ENCODE data around the gene WASHC3. TPM values are rescaled to one million over a fixed set of nuclear protein-coding genes. Genes with fewer than 3 reads are reported as not detected.
A peak's percentile ranks its signal among the peaks of the same experiment; 100 is the strongest.
"Not testable (repeated sequence)": the region's sequence is repeated elsewhere in the genome, so short reads cannot be mapped to it uniquely, and the experiment has no call there.

The WASHC3 gene
- 10 to 100 TPM; 53.8 to 63.0 (median 58.2) TPM for polyA plus RNA-seq (ENCODE audit: insufficient read length in 4 of 4)

- DNase-seq (ENCODE audit: low read depth in 4 of 4, low spot score in 3 of 4): peak; percentile 82 to 94 (median 93)
These were observed at the start of gene WASHC3 for GRCh38 chr12:102061560-102062418. WASHC3 (minus strand) TSS chr12:102061991; CDS start chr12:102061962, 29 bp downstream.

- no peak for DNase-seq (ENCODE audit: low read depth in 4 of 4, low spot score in 3 of 4)
These were observed 49.0 kb upstream of the WASHC3 start for GRCh38 chr12:102110782-102111181.

- no peak for DNase-seq (ENCODE audit: low read depth in 4 of 4, low spot score in 3 of 4)
These were observed 46.2 kb upstream of the WASHC3 start for GRCh38 chr12:102107970-102108369.

- no peak for DNase-seq (ENCODE audit: low read depth in 4 of 4, low spot score in 3 of 4)
These were observed 45.1 kb upstream of the WASHC3 start for GRCh38 chr12:102106905-102107304.

GRCh38 chr12:102096855-102097254 is 35.1 kb upstream of the WASHC3 start:
- no peak for DNase-seq (ENCODE audit: low read depth in 4 of 4, low spot score in 3 of 4)

- DNase-seq (ENCODE audit: low read depth in 4 of 4, low spot score in 3 of 4): peak in 1 of 4 donors; percentile 4
These were observed 34.0 kb upstream of the WASHC3 start for GRCh38 chr12:102095677-102096263.

GRCh38 chr12:102093319-102093718 is 31.5 kb upstream of the WASHC3 start:
- no peak for DNase-seq (ENCODE audit: low read depth in 4 of 4, low spot score in 3 of 4)

- DNase-seq (ENCODE audit: low read depth in 4 of 4, low spot score in 3 of 4): not testable (repeated sequence)
These were observed 27.5 kb upstream of the WASHC3 start for GRCh38 chr12:102089228-102089835.

GRCh38 chr12:102080842-102081241 is 19.1 kb upstream of the WASHC3 start:
- no peak for DNase-seq (ENCODE audit: low read depth in 4 of 4, low spot score in 3 of 4)

GRCh38 chr12:102072092-102072491 is 10.3 kb upstream of the WASHC3 start:
- not testable (repeated sequence) for DNase-seq (ENCODE audit: low read depth in 4 of 4, low spot score in 3 of 4)

GRCh38 chr12:102069707-102070106 is 7.9 kb upstream of the WASHC3 start:
- DNase-seq (ENCODE audit: low read depth in 4 of 4, low spot score in 3 of 4): no peak

GRCh38 chr12:102067574-102068258 is 5.9 kb upstream of the WASHC3 start:
- DNase-seq (ENCODE audit: low read depth in 4 of 4, low spot score in 3 of 4): no peak

- no peak for DNase-seq (ENCODE audit: low read depth in 4 of 4, low spot score in 3 of 4)
These were observed 2.7 kb upstream of the WASHC3 start for GRCh38 chr12:102064476-102064875.

- DNase-seq (ENCODE audit: low read depth in 4 of 4, low spot score in 3 of 4): no peak
These were observed 1.3 kb upstream of the WASHC3 start for GRCh38 chr12:102063069-102063468.

- DNase-seq (ENCODE audit: low read depth in 4 of 4, low spot score in 3 of 4): no peak
These were observed 622 bp upstream of the WASHC3 start for GRCh38 chr12:102062419-102062806.

- DNase-seq (ENCODE audit: low read depth in 4 of 4, low spot score in 3 of 4): peak in 2 of 4 donors; percentile 5 to 7
These were observed 663 bp downstream of the WASHC3 start for GRCh38 chr12:102061096-102061559.

- DNase-seq (ENCODE audit: low read depth in 4 of 4, low spot score in 3 of 4): no peak
These were observed 2.4 kb downstream of the WASHC3 start for GRCh38 chr12:102059343-102059742.

GRCh38 chr12:102054345-102054744 is 7.4 kb downstream of the WASHC3 start:
- DNase-seq (ENCODE audit: low read depth in 4 of 4, low spot score in 3 of 4): no peak

- DNase-seq (ENCODE audit: low read depth in 4 of 4, low spot score in 3 of 4): no peak
These were observed 8.8 kb downstream of the WASHC3 start for GRCh38 chr12:102053062-102053349.

- no peak for DNase-seq (ENCODE audit: low read depth in 4 of 4, low spot score in 3 of 4)
These were observed 9.4 kb downstream of the WASHC3 start for GRCh38 chr12:102052192-102053061.

Data from right renal pelvis (tissue), 4 donors.